HG03045 (cell line): ENCODE measurements around the gene PRKAG2.
"Not testable (repeated sequence)": the region's sequence is repeated elsewhere in the genome, so short reads cannot be mapped to it uniquely, and the experiment has no call there.

Experiments used
- ATAC-seq: cut with Tn5 transposase; IDR thresholded peaks from one replicate; pipeline ENCODE4 v1.9.1; 2021; ENCODE audit warnings: mild to moderate bottlenecking, moderate library complexity; ENCODE audit not compliant: unreplicated experiment

The PRKAG2 gene

DNA sequence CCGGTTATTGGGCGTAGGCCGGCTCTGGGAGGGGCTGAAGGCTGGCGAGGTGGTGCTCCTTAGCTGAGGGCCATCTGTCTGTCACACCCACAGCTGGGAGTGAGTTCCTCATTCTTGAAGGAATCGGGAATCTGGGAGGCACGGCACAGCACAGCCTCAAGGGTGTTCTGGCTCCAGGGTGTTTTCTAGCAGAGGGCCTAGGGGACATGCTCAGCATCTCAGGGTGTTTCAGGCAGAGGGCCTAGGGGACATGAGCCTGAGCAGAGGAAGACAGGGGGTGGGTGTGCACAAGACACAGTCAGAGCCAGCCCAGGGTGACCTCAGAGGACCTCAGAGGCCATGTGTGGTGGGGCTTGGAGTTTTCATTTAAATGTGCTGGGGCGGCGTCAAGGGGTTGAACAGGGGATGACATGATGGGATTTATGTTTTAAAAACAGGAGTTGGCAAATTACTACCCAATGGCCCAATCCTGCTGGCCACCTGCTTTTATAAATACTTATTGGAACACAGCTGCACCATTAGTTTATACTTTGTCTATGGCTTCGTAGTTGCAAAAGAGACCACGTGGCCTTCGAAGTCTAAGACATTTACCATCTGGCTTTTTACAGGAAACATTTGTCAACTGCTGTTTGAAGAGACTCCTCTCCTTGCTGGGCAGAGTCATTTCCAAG is 121.6 kb downstream of the PRKAG2 start:
- ATAC-seq: no peak

- ATAC-seq: no peak
These were observed 122.2 kb downstream of the PRKAG2 start for GRCh38 chr7:151754688-151755130.

DNA sequence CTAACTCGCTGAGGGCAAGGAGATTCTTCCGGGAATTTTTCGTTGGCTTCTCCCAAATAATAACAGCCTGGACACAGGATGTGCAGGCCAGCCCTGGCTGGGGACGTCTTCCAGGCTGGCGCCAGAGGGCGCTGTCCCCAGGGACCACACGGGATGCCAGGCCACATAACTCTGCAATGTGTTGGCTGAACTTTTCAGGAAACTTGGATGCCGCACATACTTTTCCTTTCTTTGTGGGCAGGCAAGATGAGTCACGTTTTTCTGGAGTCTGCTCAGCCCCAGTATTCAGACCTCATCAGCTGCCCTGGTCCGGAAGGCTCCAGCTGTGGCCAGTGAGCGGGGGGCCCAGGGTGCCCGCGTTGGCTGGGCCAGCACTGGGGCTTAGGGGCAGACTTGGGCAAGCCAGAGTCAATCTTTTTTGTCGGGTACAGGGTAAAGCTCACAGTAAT is 122.7 kb downstream of the PRKAG2 start:
- no peak for ATAC-seq

DNA sequence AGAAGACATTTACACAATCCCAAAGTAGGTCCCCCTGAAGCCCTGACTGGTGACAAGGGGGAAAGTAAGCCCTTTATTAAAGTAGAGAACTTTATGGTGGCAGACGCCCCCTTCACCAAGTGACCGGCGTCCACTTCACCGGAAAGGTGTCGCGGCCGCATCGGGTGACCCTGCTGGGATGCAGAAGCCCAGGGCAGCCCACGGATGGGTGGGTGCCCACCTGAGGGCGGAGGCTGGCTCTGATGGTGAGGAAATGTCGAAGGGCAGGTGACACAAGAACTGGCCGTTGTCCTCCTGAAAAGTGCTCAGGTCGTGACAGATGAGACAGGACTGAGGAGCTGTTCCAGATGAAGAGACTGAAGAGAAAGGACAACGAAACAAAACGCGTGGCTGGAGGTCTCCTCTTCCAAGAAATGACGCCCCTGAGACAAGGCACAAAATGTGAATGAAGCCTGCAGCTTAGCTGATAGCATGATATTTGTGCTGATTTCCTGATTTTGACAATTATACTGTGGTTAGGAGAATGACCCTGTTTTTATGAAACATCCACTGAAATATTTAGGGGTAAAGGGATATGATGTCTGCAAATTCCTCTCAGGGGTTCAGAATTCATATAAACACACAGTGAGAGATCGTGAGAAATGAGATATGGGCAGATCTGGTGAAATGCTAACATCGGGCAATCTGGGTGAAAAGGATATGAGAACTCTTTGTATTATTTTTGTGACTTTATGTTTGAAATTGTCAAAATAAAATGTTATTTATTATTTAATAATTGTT is 123.9 kb downstream of the PRKAG2 start:
- no peak for ATAC-seq

- no peak for ATAC-seq
These were observed 124.9 kb downstream of the PRKAG2 start for GRCh38 chr7:151752037-151752436.

DNA sequence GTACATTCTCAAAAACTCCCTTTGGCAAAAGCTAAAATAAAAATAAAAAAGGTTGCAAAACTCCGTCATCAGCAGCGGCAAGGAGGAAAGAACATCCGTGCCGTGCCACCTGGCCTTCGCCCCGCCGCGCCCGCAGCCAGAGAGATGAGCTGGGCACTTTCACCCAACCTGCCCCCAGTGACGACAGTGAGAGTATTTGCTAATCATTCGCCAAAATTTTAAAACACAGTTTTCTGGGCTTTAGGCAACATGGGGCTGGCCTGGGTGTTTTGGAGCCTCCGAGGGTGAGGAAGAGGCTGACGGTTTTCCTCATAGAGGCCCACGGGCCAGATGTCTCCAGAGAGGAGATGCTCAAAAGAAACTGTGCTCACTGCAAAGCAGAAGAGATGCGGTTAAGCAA is 128.2 kb downstream of the PRKAG2 start:
- no peak for ATAC-seq

DNA sequence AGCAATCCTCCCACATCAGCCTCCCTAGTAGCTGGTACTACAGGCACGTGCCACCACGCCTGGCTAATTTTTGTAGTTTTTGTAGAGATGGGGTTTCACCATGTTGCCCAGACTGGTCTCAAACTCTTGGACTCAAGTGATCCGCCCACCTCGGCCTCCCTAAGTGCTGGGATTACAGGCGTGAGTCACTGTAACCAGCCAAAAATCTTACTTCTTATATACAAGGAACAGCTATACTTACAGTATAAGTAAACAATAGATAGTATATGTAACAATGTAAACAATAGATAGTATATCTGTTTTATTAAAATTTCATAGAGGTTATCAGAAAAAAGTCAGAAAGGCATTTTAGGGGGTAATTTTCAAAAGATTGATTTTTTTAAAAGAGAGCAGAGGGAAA is 128.9 kb downstream of the PRKAG2 start:
- ATAC-seq: not testable (repeated sequence)

GRCh38 chr7:151745706-151746105 is 131.2 kb downstream of the PRKAG2 start:
- ATAC-seq: no peak

DNA sequence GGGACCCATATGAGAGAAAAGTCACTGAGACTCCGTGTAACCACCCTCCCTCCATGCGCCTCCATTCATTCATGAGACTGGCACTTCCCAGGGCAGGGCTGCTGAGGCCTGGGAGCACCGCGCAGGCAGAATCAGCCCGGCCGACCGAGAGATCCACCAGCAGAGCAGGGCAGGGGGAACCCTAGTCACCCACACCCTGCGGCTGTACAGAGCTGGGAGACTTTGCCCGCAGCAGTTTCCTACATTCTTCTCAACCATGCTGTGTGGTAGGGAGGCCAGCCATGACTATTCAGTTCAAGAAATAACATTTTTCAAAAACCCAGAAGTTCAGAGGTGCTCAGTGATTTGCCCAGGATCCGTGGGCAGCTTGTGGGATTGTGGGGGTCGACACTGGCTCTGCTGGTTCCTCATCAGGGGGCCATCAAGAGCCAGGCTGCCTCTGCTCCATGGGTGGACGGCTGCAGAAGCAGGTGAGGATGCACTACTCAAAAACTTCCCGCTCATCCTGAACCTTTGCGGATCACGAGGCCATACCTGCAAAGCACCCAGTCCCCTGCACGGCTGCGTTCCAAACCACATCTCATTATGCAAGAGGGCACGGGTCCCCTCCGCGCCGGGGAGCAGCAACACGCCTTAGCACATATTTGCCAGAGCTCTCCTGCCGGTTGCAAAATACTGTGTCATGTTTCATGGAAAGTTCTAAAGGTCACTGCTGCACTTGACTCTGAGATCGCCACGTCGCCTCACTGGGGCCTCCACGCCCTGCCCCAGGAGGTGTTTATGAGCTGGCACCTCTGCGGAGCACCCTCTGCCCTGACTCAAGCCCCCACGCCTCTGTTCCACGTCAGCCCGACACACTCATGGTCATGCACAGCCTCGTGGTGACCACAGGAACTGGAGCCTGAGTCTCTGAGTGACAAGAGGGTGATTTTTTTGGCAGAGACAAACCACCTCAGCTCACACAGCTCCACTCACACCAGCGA is 132.0 kb downstream of the PRKAG2 start:
- no peak for ATAC-seq

DNA sequence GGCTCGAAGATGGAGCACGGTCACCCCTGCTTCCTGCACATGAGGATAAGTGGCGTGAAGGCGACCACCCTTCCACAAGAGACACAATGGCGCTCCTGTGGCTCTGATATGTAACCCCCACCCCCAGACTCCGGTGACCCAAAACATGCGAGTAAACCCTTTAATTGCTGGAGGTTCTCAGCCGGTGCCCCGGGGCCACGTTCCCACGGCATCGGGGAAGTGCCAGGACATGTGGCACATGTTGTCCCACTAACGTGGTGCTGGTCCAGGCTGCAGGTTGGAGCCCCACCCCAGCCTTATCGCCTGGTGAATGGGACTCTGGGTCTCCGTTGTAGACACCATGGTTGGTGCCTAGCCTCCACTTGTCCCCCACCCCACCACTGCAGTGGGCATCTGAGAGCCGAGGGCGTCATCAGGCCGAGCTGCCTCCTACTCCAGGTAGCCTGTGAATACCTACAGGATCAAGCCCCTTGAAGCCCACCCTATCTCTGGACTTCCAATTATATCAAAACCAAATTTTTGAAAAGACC is 132.8 kb downstream of the PRKAG2 start:
- ATAC-seq: no peak

DNA sequence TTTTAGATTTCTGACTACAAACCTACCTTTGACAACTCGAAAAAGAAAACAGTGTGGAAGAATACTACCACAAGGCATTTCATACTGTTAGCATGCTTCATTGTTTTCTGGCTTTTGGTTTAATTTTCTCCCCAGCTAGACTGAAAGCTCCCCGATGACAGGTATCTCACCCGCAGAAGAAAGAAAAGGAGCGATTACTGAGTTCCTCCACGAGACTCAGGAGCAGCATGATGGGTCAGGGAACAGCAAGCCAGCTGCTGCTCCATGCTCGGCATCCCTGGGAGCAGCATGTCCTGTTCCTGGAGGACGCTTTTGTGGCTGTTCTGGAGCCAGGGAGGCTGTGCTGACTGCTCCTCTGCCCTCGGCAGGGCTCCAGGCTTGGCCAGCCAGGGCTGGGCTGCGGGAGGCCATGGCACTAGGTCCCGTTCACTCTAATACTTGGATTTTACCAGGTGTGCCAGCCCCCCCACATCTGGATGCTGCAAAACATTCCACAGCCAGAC is 133.4 kb downstream of the PRKAG2 start:
- no peak for ATAC-seq

DNA sequence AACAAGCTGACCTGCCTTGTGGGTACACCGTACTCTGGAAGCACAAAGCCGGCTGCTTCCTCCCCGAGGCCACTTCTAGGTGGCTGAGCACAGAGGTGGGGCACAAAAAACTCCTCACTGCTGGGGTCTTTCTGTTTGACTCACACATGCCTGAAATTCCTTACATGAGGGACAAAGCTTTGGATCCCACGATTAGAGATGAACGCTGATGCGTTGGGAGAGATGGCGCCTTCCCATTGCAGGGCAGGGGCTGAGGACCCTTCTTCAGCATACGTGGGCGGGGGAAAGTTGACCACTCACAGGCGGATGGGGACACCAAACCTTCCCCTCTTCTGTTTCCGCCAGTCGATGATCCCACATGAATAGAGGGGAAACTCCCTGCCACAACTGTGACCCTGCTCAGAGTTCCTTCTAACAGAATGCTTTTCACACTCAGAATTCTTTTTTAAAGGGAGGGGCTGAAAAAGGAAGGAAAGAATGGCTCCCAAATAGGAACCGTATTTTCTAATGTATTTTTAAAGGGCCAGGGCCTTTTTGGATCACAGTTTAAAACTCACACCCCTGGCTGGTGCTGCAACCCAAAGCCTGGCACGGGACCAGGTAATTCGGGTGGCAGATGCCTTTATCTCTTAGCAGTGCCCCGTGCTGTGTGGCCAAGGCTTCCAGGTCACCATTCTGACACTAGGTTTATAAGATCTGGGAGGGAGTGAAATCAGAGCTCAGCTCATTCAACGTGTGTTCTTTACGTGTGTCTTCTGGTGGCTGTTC is 134.0 kb downstream of the PRKAG2 start:
- ATAC-seq: no peak

DNA sequence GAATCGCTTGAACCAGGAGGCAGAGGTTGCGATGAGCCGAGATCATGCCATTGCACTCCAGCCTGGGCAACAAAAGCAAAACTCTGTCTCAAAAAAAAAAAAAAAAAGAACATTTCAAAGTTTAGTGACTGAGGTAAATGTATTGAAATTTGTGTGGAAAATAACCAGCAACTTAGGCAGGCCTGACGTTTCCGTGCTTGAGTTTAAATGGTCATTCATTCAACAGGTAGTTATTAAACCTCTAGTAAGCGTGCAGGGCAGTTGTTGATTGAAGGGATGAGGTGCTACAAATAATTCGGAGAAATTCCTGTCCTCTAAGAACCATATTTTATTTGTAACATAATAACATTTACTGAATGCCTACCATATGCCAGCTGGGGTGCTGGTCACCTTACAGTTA is 135.3 kb downstream of the PRKAG2 start:
- ATAC-seq: no peak

DNA sequence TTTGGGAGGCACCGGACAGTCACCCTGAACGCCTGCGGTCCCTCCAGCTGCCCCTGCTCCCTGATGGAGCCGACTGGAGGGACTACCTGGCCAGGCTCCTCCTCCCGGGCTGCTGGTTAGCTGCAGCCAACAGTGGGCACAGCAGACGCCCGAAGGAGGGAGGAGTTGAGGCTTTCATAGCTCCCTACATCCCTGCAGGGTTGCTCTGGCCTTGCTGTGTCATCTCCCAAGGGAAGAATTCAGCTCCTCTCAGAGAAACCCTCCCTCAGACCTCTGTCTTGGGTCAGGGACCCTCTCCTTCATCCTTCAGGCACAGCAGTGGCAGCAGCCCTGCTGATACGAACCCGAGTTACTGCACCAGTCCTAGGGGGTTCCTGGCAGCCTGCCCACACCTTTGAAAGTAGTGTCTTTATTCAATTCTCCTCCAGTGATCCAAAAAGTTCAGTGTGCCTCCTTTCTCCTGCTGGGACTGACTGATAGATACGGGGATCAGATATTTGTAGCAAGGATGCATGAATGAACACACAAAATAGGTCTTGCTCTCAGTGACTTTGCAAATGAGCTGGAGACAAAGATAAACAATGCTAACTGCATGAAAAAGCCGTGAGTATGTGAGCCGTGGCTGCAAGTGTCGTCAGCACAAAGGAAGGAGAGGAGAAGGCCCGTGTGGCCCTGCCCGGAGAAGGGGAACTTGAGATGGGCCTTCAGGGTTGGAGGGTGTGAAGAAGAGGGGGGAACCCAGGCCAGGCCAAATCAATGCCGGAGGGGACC is 136.6 kb downstream of the PRKAG2 start:
- ATAC-seq: no peak

GRCh38 chr7:151738925-151739324 is 138.0 kb downstream of the PRKAG2 start:
- no peak for ATAC-seq

DNA sequence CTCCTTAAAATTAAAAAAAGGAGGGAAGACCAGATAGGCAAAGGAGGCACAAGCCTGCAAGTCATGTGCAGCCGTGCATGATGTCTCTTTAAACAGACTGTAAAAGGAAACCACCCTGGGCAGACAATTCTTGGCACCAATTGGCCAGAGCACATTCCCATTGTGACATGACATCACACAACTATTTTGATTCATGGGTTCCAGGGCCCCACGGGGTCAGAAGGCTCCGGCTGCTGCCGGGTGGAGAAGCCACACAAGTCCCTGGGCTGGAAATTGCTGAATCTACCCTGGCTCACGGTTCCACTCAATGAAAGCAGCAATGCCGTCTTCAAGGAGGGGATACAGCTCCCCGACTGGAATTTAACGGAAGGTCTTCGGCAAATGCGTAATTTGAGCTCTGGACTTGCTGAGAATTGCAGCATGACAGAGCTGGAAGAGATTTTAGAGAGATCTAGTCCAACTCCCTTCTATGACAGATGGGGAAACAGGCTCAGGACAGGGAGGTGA is 140.5 kb downstream of the PRKAG2 start:
- no peak for ATAC-seq

- ATAC-seq: no peak
These were observed 141.0 kb downstream of the PRKAG2 start for GRCh38 chr7:151735851-151736402.

GRCh38 chr7:151735186-151735850 is 141.6 kb downstream of the PRKAG2 start:
- no peak for ATAC-seq
